T1000 (cell line): ENCODE results near the gene POU4F1.

Source experiments
- DNase-seq: peaks from one replicate; lab custom pipeline; 2025; ENCODE audit warnings: mixed read lengths; lab: John Stamatoyannopoulos, UW

The POU4F1 gene

DNA sequence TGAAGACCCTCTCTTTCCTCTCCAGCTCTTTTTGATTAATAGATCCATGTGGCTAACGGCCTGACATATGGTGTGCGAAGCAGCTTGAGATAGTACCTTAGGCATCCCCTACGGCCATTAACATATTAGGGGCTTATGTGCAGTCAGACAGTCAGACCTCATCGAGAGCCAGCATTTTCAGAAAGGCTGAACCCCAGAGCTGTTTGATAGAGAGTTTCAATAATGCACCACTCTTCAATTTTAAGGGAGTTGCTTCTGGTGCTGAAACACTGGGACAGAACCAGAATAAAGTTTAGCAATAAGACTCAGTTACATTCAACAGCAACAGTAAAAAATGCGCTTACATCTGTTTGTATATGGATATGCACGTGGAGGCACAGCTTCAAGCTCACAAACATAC, 10.8 kb downstream of the POU4F1 start:
- DNase-seq, result no peak

- no peak for DNase-seq
Measured at GRCh38 chr13:78589206-78589605, 14.1 kb downstream of the POU4F1 start.

DNA sequence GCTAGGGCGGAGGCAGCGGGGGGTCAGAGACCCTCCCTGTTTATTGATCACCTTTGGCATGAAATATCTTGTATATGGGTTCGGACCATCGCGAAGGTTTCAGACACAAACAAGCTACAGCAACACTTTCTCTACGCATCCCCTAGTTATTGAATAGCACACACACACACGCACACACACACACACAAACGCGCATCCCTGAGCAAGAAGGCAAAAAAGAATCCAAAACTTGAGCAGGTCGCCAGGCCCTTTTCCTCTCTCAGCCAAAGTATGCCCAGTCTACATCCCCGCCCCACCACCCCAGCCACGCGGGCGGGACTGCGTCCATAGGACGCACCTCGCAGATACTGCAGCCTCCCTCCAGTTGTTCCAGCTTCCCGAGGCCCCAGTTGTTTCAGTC, 16.0 kb downstream of the POU4F1 start:
- no peak for DNase-seq

DNA sequence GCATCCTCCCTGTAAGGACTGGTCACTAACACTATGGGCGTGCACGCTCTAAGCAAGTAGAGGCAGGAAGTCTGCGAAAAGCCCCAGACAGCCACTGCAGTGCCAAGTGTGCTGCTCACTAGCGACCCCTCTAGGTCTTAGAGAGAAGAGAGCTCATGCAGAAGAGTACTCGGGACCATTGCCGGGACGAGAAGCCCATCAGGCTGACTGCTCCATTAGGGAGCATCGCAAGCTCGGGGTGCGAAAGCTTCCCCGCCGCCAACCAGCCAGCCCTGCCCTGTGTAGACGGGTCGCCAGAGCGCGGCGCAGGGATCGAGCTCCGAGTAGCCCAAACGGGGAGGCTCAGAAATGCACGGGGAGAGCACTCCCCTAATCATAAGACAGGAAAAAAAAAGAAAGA, 16.6 kb downstream of the POU4F1 start:
- DNase-seq, result no peak

GRCh38 chr13:78576261-78576660, 27.1 kb downstream of the POU4F1 start:
- no peak for DNase-seq

DNA sequence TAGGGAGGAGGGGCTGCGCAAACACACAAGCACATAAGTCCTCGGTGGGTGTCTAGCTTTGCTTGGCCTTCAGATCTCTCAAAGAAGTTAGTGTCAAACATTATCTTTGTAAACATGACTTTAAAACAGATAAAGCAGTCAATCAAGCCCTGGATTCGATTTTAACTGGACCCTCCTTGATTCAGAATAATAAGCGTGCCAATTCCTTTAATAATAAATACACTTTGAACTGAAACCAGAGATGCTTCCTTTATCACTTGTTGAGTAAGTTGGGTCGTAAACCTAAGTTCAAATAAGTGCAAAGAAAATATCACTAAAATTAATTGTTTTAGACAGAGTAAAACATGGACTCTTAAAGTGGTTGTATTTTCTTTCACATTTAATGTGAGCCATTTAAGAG, 30.9 kb downstream of the POU4F1 start:
- no peak for DNase-seq

- DNase-seq, result no peak
Measured at GRCh38 chr13:78569029-78569428, 34.3 kb downstream of the POU4F1 start.

DNA sequence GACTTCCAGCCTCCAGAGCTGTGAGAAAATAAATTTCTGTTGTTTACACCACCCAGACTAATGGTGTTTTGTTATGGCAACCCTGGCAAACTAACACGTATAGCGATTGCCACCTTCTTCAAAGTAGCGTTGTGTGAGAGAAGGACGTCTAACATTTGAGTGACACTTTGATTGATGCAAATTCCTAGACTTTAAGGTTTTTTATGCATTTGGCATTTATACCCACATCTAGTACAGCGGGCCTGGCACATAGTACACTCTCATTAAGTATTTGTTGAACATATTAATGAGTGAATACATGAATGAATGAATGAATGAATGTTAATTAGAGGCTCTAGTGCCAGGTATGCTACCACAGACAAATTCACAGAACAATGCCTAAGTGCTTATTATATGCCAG, 36.7 kb downstream of the POU4F1 start:
- DNase-seq, result no peak

- no peak for DNase-seq
Measured at GRCh38 chr13:78562237-78562889, 41.0 kb downstream of the POU4F1 start.
